ENCODE measurements around the gene CYSRT1.

The CYSRT1 gene

DNA sequence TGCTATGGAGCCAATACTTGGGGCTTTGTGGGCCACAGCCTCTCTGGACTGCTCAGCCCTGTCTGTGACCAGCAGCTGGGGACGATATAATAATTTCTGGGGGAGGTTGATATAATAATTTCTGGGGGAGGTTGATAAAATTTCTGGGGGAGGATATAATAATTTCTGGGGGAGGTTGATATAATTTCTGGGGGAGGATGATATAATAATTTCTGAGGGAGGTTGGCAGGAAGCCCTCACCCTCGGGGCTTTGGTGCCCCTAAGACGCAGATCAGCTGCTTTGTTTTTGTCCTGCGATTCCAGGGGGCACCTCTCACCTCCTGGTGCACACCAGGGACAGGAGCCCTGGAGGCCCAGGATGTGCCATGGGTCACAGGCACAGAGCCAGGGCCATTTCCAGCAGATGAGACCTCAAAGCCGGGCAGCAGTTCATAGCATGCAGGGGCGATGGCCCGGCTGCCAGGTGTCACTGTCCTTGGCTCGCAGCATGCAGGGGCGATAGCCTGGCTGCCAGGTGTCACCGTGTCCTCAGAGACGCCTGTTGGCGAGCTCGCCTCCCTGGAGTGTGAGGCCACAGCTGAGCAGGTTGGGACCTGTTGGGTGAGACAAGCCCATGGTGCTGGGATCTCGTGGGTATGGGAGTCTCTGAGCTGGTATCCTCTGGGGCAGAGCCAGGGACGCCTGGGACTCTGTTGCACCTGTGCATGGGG, 48.8 kb downstream of the CYSRT1 start:
- DNase-seq: no peak

DNA sequence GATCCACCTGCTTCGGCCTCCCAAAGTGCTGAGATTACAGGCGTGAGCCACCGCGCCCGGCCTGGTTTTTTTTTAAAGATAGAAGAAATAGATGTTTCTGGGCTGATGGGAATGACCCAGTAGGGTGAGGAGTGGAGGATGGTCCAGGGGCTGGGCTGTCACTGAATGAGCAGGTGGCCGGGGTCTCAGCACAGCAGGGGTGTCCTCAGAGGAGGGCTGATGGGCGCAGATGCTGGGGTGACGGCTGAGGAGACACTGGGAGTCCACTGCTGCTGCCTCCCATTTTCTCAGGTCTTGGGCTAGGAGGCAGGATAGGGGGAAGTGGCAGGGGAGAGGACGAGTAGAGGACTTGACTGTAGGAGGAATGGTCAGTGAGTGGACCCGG, 50.2 kb downstream of the CYSRT1 start:
- DNase-seq: no peak
